SU-DHL-6 (cell line): ENCODE results near the gene SPINT4.
"Not testable (repeated sequence)": the region's sequence is repeated elsewhere in the genome, so short reads cannot be mapped to it uniquely, and the experiment has no call there.

Experiments used
- H2AFZ ChIP-seq: fragments of 200-600 bp; sonication (generic); 2 replicates; pipeline ENCODE4 v1.6.1; 2014; ENCODE audit warnings: low read depth, mild to moderate bottlenecking, moderate library complexity, mixed read lengths, antibody characterized with exemption, low read length; ENCODE audit not compliant: severe bottlenecking
- H3F3A ChIP-seq: fragments of 200-600 bp; shearing (Covaris generic); 2 replicates; pipeline ENCODE4 v1.6.0; 2016; ENCODE audit warnings: antibody characterized with exemption, mild to moderate bottlenecking; ENCODE audit not compliant: insufficient read depth
- H3K27ac ChIP-seq: fragments of 200-600 bp; sonication (generic); 2 replicates; pipeline ENCODE4 v1.5.1; 2016; ENCODE audit warnings: low read depth, mild to moderate bottlenecking, low read length, moderate library complexity, mixed read lengths
- H3K27me3 ChIP-seq: fragments of 200-600 bp; sonication (generic), shearing (Covaris generic); 2 replicates; pipeline ENCODE4 v1.6.0; 2014; ENCODE audit warnings: mild to moderate bottlenecking, low read length
- H3K36me3 ChIP-seq: fragments of 200-600 bp; sonication (generic); 2 replicates; pipeline ENCODE4 v1.6.1; 2014; ENCODE audit warnings: mild to moderate bottlenecking, low read length, mixed read lengths
- H3K4me2 ChIP-seq: fragments of 300-600, 200-600 bp; shearing (Covaris generic), sonication (generic); 2 replicates; pipeline ENCODE4 v1.6.0; 2014; ENCODE audit warnings: low read length, low read depth, mild to moderate bottlenecking; ENCODE audit not compliant: poor library complexity, severe bottlenecking
- H3K4me3 ChIP-seq: fragments of 200-600 bp; sonication (generic); 2 replicates; pipeline ENCODE4 v1.5.1; 2014; ENCODE audit warnings: antibody characterized with exemption, low read length, mild to moderate bottlenecking, mixed read lengths; ENCODE audit not compliant: insufficient read depth, poor library complexity, severe bottlenecking
- H3K79me2 ChIP-seq: fragments of 200-600 bp; sonication (generic); 2 replicates; pipeline ENCODE4 v1.6.1; 2014; ENCODE audit warnings: mild to moderate bottlenecking, low read length, moderate library complexity; ENCODE audit not compliant: insufficient read depth
- H3K9ac ChIP-seq: fragments of 200-600 bp; sonication (generic); 2 replicates; pipeline ENCODE4 v1.7.0; 2014; ENCODE audit warnings: mild to moderate bottlenecking, low read length
- H3K9me2 ChIP-seq: fragments of 200-600 bp; sonication (generic); replicated peaks from 2 replicates; pipeline ENCODE4 v1.6.1; 2014; ENCODE audit warnings: low read length; ENCODE audit not compliant: insufficient read depth
- H3K9me3 ChIP-seq: fragments of 200-600 bp; sonication (generic); 2 replicates; pipeline ENCODE4 v1.6.1; 2014; ENCODE audit warnings: low read length, mixed read lengths; ENCODE audit not compliant: insufficient read depth
- H4K20me1 ChIP-seq: fragments of 200-600 bp; sonication (generic); 2 replicates; pipeline ENCODE4 v1.6.1; 2014; ENCODE audit warnings: low read depth, mild to moderate bottlenecking, antibody characterized with exemption, low read length, moderate library complexity, mixed read lengths
- EZH2phosphoT487 ChIP-seq: fragments of 200-600 bp; sonication (generic), shearing (Covaris generic); conservative IDR thresholded peaks from 2 replicates; pipeline ENCODE4 v1.6.1; 2018; ENCODE audit warnings: mild to moderate bottlenecking, antibody characterized with exemption, low read length, moderate library complexity, mixed read lengths
- TF ChIP-seq, protein P1 (sequence below): fragments of 200-600 bp; sonication (generic); IDR thresholded peaks from one replicate; pipeline ENCODE4 v1.5.1; 2017; ENCODE audit warnings: antibody characterized with exemption, mild to moderate bottlenecking, low read length, moderate library complexity; ENCODE audit not compliant: insufficient read depth, poor library complexity, severe bottlenecking

Gene SPINT4

DNA sequence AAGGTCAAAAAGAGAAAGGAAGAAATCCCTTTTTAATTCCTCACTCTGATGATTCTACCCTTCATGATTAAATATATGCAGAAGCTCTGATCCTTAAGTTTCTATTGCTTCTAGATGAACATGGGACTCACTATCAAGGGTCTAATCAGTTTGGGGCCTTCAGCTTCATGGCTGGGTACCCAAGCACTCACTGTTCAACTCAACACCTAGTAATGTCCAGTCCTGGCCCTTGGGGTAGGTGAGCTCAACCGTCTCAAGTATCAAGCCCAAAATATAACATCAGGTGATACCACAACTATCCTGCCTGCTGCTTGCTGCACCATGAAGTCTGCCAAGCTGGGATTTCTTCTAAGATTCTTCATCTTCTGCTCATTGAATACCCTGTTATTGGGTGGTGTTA lies at the start of gene SPINT4:
Gene SPINT4 (plus strand): TSS at position 301 of the 400 bp plus-strand sequence. CDS start 21 bp downstream, at position 322.
- Histone ChIP-seq H3K9ac (no peak within 1 kb of the TSS), H3K27me3 (no peaks in the 10 kb centered on the region), H3K9me3 (no peaks in the 10 kb centered on the region), H3K27ac (no peak within 1 kb of the TSS), H4K20me1 (no peaks in the 10 kb centered on the region; the same call in 1 of the 2 replicates), H3K36me3 (no peaks in the 10 kb centered on the region), H2AFZ (no peak within 1 kb of the TSS), H3K9me2 (no peaks in the 10 kb centered on the region), H3K79me2 (no peaks in the 10 kb centered on the region), H3F3A (no peaks in the 10 kb centered on the region), H3K4me3 (no peak within 1 kb of the TSS), H3K4me2 (no peak within 1 kb of the TSS)
- TF ChIP-seq, protein P1, sequence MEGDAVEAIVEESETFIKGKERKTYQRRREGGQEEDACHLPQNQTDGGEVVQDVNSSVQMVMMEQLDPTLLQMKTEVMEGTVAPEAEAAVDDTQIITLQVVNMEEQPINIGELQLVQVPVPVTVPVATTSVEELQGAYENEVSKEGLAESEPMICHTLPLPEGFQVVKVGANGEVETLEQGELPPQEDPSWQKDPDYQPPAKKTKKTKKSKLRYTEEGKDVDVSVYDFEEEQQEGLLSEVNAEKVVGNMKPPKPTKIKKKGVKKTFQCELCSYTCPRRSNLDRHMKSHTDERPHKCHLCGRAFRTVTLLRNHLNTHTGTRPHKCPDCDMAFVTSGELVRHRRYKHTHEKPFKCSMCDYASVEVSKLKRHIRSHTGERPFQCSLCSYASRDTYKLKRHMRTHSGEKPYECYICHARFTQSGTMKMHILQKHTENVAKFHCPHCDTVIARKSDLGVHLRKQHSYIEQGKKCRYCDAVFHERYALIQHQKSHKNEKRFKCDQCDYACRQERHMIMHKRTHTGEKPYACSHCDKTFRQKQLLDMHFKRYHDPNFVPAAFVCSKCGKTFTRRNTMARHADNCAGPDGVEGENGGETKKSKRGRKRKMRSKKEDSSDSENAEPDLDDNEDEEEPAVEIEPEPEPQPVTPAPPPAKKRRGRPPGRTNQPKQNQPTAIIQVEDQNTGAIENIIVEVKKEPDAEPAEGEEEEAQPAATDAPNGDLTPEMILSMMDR, result no peak
- no peak for TF ChIP-seq EZH2phosphoT487

DNA sequence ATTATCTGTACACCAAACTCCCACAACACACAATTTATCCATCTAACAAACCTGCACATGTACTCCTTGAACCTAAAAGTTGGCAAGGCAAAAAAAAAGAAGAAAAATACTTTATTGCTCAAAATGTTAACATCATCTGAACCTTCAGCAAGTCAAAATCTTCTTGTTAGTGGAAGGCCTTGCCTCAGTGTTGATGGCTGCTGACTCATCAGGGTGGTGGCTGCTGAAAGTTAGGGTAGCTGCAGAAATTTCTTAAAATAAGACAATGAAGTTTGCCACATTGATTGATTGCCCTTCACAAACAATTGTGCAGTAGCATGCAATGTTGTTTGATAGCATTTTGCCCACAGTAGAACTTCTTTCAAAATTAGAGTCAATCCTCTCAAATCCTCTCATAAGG lies 49.4 kb upstream of the SPINT4 start:
- Histone ChIP-seq H3K79me2 (no peaks in the 10 kb centered on the region), H4K20me1 (no peaks in the 10 kb centered on the region), H3K27ac (no peak overlapping the region), H3F3A (no peaks in the 10 kb centered on the region), H2AFZ (no peak overlapping the region), H3K4me3 (no peak overlapping the region), H3K4me2 (no peak overlapping the region), H3K9ac (no peak overlapping the region), H3K27me3 (no peaks in the 10 kb centered on the region), H3K9me3 (no peaks in the 10 kb centered on the region), H3K36me3 (no peaks in the 10 kb centered on the region), H3K9me2 (no peaks in the 10 kb centered on the region)
- TF ChIP-seq, protein P1, result no peak
- TF ChIP-seq EZH2phosphoT487, result no peak

- Histone ChIP-seq H2AFZ (no peak overlapping the region), H3K9ac (no peak overlapping the region), H3F3A (no peaks in the 10 kb centered on the region), H3K4me3 (no peak overlapping the region), H3K4me2 (no peak overlapping the region), H3K9me3 (peaks cover 7% of the 10 kb centered on the region; the same call in 1 of the 2 replicates), H3K36me3 (no peaks in the 10 kb centered on the region), H3K27ac (no peak overlapping the region), H4K20me1 (no peaks in the 10 kb centered on the region), H3K9me2 (no peaks in the 10 kb centered on the region), H3K27me3 (no peaks in the 10 kb centered on the region), H3K79me2 (no peaks in the 10 kb centered on the region)
- TF ChIP-seq, protein P1, result no peak
- TF ChIP-seq EZH2phosphoT487, result no peak
Observed at GRCh38 chr20:45679650-45680049, 42.5 kb upstream of the SPINT4 start.

DNA sequence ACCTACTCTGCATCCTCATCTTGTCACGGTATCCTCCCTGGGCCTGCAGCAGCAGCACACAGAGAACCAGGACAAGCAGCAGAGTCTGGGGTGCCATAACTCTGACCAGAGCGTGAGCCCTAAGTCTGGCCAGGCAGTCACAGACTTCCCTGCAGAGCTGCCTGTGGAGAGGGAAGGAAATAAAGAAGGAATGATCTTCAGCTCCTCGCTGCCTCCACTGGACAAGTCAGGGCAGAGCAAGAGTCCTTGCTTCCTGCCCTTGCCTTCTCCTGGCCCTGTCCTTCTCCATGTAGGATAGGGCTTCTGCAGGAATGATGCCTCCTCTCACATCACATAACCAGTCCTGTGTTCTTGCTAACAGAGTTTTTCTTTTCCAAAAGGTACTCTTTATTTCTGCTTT lies 36.3 kb upstream of the SPINT4 start:
- no peaks in the 10 kb centered on the region for H3K9me3 ChIP-seq
- no peak overlapping the region for H3K4me3 ChIP-seq
- H2AFZ ChIP-seq, result no peak overlapping the region
- H3K4me2 ChIP-seq, result no peak overlapping the region
- H3K27ac ChIP-seq, result no peak overlapping the region
- H3F3A ChIP-seq, result no peaks in the 10 kb centered on the region
- H4K20me1 ChIP-seq, result no peaks in the 10 kb centered on the region
- no peaks in the 10 kb centered on the region for H3K27me3 ChIP-seq
- H3K9ac ChIP-seq, result no peak overlapping the region
- H3K36me3 ChIP-seq, result no peaks in the 10 kb centered on the region
- no peaks in the 10 kb centered on the region for H3K9me2 ChIP-seq
- no peaks in the 10 kb centered on the region for H3K79me2 ChIP-seq
- TF ChIP-seq, protein P1, result no peak
- no peak for TF ChIP-seq EZH2phosphoT487

- H3K4me2 ChIP-seq, H2AFZ ChIP-seq, H3K9me2 ChIP-seq, H3F3A ChIP-seq, H3K36me3 ChIP-seq, H3K79me2 ChIP-seq, H3K4me3 ChIP-seq, H3K27ac ChIP-seq, H4K20me1 ChIP-seq, H3K9me3 ChIP-seq, H3K9ac ChIP-seq, H3K27me3 ChIP-seq: not testable (repeated sequence)
Observed at GRCh38 chr20:45693346-45693745, 28.8 kb upstream of the SPINT4 start.
